ENCODE data around the gene SNED1.

Gene SNED1

DNA sequence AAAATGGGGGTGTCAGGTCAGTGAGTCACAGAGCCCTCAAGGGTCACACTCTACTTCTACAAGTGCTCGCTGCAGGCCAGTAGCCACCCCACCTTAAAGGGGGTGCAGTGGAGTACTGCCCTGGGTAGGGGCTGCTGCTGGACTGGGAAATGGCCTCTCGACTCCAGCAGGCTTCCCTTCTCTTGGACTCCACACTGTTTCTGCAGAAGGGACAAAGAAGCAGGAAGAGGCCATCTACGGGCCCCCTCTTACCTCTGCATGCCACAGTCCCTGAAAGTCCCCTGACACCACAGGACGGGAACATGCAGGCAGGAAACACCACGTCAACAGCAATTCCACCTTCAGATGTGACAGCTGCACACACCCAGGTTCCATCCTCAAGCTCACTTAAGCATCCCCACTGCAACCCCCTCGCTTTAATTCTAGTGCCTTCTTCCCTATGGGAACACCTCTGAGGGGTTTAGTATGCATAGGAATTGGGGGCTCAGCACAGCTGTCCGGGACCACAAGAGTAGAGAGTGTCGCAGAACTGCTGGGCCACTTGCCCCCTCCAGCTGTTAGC is 22.3 kb downstream of the SNED1 start:
- no peak for DNase-seq (ENCODE audit: extremely low read depth in 1 of 2, low read depth in 1 of 2)

DNA sequence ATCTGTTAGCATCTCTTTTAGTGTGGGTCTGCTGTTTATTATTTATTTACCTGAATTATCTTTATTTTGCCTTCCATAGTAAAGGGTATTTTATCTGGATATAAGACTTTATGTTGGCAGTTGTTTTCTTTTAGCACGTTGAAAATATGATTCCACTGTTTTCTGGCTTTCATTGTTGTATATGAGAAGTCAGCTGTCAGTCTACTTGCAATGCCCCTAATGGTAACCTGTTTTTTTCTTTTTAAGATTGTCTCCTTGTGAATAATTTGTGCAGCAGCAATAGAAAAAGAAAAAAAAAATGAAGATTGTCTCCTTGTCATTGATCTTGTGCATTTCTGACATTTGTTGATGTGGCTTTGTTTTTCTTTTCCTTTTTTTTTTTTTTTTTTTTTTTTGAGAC is 27.2 kb downstream of the SNED1 start:
- DNase-seq (ENCODE audit: extremely low read depth in 1 of 2, low read depth in 1 of 2), result no peak

GRCh38 chr2:241029599-241030332 is 31.3 kb downstream of the SNED1 start:
- DNase-seq (ENCODE audit: extremely low read depth in 1 of 2, low read depth in 1 of 2), result no peak

GRCh38 chr2:241030333-241030680 is 31.9 kb downstream of the SNED1 start:
- no peak for DNase-seq (ENCODE audit: extremely low read depth in 1 of 2, low read depth in 1 of 2)

- no peak for DNase-seq (ENCODE audit: extremely low read depth in 1 of 2, low read depth in 1 of 2)
Observed at GRCh38 chr2:241030883-241031282, 32.5 kb downstream of the SNED1 start.

GRCh38 chr2:241031436-241032165 is 33.2 kb downstream of the SNED1 start:
- no peak for DNase-seq (ENCODE audit: extremely low read depth in 1 of 2, low read depth in 1 of 2)

- no peak for DNase-seq (ENCODE audit: extremely low read depth in 1 of 2, low read depth in 1 of 2)
Observed at GRCh38 chr2:241033336-241033987, 35.0 kb downstream of the SNED1 start.

DNA sequence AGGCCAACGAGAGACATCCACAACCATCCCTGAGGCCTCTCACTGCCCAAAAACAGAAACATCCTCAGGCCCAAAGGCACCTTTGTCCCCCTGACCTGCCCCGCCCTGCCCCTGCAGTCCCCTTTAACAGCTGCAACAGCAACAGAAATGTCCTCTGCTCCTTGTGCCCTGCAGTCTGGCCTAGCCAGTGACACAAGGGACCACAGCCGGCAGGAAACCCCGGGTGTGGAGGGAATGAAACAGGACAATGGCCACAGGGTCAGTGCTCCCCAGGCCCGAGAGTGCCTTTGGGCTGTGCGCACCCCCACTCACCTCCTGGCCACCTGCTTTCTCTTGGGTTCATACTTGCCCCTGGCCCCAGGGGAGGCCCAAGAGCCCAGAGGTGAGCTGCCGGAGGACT is 35.6 kb downstream of the SNED1 start:
- DNase-seq (ENCODE audit: extremely low read depth in 1 of 2, low read depth in 1 of 2), result no peak

DNA sequence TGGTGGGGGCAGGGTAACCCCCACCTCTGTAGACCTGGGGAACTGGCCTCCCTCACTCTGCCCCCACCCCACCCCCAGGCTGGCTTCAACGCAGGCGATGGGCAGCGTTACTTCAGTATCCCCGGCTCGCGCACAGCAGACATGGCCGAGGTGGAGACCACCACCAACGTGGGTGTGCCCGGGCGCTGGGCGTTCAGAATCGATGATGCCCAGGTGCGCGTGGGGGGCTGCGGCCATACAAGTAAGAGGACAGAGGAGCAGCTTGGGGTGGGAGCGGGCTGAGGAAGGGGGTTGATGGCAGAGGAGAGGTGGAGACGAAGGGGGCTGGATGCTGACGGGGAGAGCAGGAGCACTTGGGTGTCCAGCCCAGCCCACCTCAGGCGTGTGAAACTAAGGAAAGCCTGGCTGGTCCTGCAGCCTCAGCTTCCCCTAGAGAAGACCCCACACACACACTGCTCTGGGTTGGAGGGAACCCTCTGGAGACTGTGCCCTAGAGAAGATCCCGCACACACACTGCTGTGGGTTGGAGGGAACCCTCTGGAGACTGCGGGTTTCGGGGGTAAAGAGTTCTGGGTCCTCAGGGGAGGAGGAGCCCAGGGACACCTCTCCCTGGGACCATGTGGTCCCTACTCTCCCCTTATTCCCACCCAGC is 36.2 kb downstream of the SNED1 start:
- DNase-seq (ENCODE audit: extremely low read depth in 1 of 2, low read depth in 1 of 2), result no peak

DNA sequence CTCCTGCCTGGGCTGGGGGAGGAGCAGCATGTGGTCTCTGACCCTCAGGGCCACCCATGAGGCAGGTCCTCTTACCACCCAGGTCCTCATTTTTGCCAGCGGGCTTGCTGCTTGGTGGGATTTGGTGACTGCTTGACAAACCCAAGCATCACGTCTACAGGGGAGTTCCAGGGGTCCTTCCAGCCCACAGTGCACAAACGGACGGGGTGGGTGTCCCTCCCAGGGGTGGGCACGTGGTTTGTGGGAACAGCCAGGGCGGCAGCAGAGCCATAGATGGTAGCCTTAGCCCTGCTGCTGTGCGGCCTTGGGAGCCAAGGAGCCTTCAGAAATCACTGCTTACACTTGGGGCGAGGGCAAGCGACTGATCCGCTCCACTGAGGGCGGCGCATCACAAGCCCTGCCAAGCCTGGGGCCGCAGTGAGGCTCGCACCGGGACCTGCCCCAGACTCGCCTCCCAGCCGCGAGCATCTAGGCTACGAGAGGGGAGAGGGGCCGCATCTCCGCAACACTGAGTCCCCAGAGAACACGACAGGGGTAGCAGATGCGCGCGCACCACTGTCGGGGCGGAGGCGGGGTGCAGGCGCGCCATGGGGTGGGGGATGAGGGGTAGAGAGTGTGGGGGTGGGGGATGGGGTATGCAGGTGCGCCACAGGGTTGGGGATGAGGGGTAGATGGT is 36.9 kb downstream of the SNED1 start:
- no peak for DNase-seq (ENCODE audit: extremely low read depth in 1 of 2, low read depth in 1 of 2)

GRCh38 chr2:241035818-241036396 is 37.5 kb downstream of the SNED1 start:
- DNase-seq (ENCODE audit: extremely low read depth in 1 of 2, low read depth in 1 of 2), result no peak

- peak; percentile 33 to 35 for DNase-seq (ENCODE audit: extremely low read depth in 1 of 2, low read depth in 1 of 2)
Observed at GRCh38 chr2:241036397-241036963, 38.1 kb downstream of the SNED1 start.

GRCh38 chr2:241036964-241037421 is 38.6 kb downstream of the SNED1 start:
- no peak for DNase-seq (ENCODE audit: extremely low read depth in 1 of 2, low read depth in 1 of 2)

- no peak for DNase-seq (ENCODE audit: extremely low read depth in 1 of 2, low read depth in 1 of 2)
Observed at GRCh38 chr2:241037498-241037897, 39.1 kb downstream of the SNED1 start.

- no peak for DNase-seq (ENCODE audit: extremely low read depth in 1 of 2, low read depth in 1 of 2)
Observed at GRCh38 chr2:241038374-241039180, 40.2 kb downstream of the SNED1 start.

- no peak for DNase-seq (ENCODE audit: extremely low read depth in 1 of 2, low read depth in 1 of 2)
Observed at GRCh38 chr2:241039416-241039815, 41.0 kb downstream of the SNED1 start.

- DNase-seq (ENCODE audit: extremely low read depth in 1 of 2, low read depth in 1 of 2), result no peak
Observed at GRCh38 chr2:241040081-241040803, 41.8 kb downstream of the SNED1 start.

GRCh38 chr2:241041589-241042158 is 43.3 kb downstream of the SNED1 start:
- no peak for DNase-seq (ENCODE audit: extremely low read depth in 1 of 2, low read depth in 1 of 2)

All from stimulated activated CD8-positive, alpha-beta memory T cell treated with anti-CD3 and anti-CD28 coated beads, Interleukin-7, amount 100 ng/mL, for 48 hours (primary cell).